Measurements from ENCODE around the gene TGFBR1.

Gene TGFBR1

DNA sequence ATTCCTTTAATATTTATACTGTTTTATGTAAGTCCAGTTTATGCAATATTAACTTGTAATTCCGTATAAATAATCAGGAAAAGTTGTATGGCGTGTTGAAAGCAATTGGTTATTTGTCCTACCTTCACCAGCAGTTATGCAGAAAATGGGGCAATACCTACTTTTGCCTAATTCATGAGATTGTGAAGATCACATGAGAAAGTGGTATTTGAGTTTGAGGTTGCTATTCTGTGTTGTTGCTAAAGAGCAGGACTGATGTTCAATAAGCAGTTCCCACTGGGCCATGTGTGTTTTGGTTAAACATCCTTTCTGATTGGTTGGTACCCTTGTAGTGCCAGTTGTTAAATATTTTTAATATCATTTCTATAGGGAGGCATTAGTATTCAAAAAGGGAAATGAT is 3.2 kb downstream of the TGFBR1 start:
- Histone ChIP-seq H3K27me3 (peaks cover 0 to 34% (median 10%) of the 10 kb centered on the region in 11 experiments; a peak in 13 of 22 replicates), H3K27ac (peak overlapping the region; percentile 57 to 99 (median 96); a peak in 19 of 22 replicates), H3K4me3 (peak overlapping the region in 6 of 10 experiments; percentile 80 to 97 (median 93); a peak in 11 of 20 replicates), H4K20me1 (peaks cover 13 to 77% (median 36%) of the 10 kb centered on the region in 11 experiments; a peak in 17 of 22 replicates), H3K4me2 (peak overlapping the region; percentile 83 to 98 (median 89); a peak in 21 of 22 replicates), H3K36me3 (peaks cover 0 to 34% (median 10%) of the 10 kb centered on the region in 11 experiments; a peak in 9 of 22 replicates), H3K9ac (peak overlapping the region in 8 of 11 experiments; percentile 35 to 99 (median 98); a peak in 11 of 22 replicates), H3K9me3 (replicated peaks in 1 of 11) (no peaks in the 10 kb centered on the region; a peak in 1 of 22 replicates), H3K4me1 (peaks cover 59 to 83% (median 83%) of the 10 kb centered on the region in 10 experiments)
- TF ChIP-seq Cebpa-rat (IDR thresholded peaks at IDR 0.05) = no peak

DNA sequence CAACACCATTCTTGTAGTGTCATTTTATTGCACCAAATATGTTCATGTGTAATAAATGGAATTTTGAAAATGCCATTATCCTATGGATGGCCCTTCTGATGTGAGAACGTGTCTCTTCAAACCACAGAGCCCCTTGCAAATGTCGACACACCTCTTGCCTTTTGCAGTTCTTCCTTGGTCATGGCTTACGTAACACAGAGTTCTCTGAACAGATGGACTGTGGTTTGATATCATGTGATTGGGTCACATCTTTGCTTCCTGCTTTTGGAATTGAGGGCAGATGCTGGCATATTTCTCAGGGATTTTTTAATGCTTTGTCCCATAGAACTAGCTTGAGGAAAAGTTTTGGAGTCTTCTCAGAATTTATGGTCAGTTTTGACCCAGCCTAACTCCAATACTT is 4.6 kb downstream of the TGFBR1 start:
- Histone ChIP-seq H4K20me1 (peaks cover 25 to 91% (median 50%) of the 10 kb centered on the region in 11 experiments; a peak in 21 of 22 replicates), H3K4me3 (peak overlapping the region in 7 of 10 experiments; percentile 1 to 95 (median 91); a peak in 8 of 20 replicates), H3K4me1 (peaks cover 54 to 85% (median 75%) of the 10 kb centered on the region in 10 experiments), H3K4me2 (peak overlapping the region; percentile 30 to 98 (median 89)), H3K36me3 (peaks cover 0 to 44% (median 11%) of the 10 kb centered on the region in 11 experiments; a peak in 9 of 22 replicates), H3K9me3 (replicated peaks in 1 of 11) (no peaks in the 10 kb centered on the region; a peak in 1 of 22 replicates), H3K9ac (peak overlapping the region in 7 of 11 experiments; percentile 35 to 99 (median 99); a peak in 11 of 22 replicates), H3K27ac (peak overlapping the region; percentile 57 to 99 (median 96); a peak in 20 of 22 replicates), H3K27me3 (peaks cover 0 to 20% (median 4%) of the 10 kb centered on the region in 11 experiments; a peak in 10 of 22 replicates)
- TF ChIP-seq Cebpa-rat (IDR thresholded peaks at IDR 0.05) = peak; percentile 26 to 96 (median 87); a peak in 18 of 22 replicates

DNA sequence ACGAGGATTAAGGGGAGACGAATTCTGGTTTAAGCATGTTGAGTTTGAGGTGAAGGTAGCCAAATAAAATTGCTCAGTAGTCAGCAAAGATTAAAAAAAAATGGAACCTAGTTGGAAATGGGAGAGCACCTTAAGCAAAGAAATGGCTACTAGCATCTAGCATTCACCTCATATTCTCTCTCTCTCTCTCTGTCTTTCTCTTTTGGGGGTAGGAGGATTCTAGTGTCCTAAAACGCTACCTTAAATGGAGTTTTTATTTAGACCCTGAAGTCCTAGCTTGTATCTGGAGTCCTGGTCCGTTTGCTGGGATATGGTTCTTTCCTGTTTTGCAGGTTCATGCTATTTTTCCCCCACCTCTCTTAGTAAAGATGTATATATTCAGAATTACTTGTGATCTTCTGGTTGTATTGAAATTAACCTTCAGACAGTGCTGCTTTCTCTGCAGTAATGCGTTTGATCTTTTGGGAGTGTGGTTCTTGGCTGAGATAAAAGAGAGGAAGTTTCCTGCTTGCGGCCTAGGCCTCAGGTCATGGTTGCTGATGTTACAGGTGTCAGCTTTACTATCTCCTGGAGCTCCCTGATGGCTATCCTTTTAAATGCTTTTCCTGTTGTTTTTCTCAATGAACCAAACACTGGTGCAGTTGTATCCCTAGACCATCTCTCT is 8.0 kb downstream of the TGFBR1 start:
- Histone ChIP-seq H3K36me3 (peaks cover 0 to 48% (median 12%) of the 10 kb centered on the region in 11 experiments; a peak in 10 of 22 replicates), H3K9ac (no peak overlapping the region), H3K27ac (peak overlapping the region in 4 of 11 experiments; percentile 56 to 98 (median 90); a peak in 5 of 22 replicates), H3K27me3 (no peaks in the 10 kb centered on the region), H3K4me1 (peaks cover 34 to 94% (median 65%) of the 10 kb centered on the region in 10 experiments), H4K20me1 (peaks cover 46 to 98% (median 63%) of the 10 kb centered on the region in 11 experiments; a peak in 21 of 22 replicates), H3K4me2 (peak overlapping the region; percentile 22 to 98 (median 87); a peak in 21 of 22 replicates), H3K9me3 (replicated peaks in 1 of 11) (no peaks in the 10 kb centered on the region; a peak in 1 of 22 replicates), H3K4me3 (no peak overlapping the region)
- no peak for TF ChIP-seq Cebpa-rat (IDR thresholded peaks at IDR 0.05)

DNA sequence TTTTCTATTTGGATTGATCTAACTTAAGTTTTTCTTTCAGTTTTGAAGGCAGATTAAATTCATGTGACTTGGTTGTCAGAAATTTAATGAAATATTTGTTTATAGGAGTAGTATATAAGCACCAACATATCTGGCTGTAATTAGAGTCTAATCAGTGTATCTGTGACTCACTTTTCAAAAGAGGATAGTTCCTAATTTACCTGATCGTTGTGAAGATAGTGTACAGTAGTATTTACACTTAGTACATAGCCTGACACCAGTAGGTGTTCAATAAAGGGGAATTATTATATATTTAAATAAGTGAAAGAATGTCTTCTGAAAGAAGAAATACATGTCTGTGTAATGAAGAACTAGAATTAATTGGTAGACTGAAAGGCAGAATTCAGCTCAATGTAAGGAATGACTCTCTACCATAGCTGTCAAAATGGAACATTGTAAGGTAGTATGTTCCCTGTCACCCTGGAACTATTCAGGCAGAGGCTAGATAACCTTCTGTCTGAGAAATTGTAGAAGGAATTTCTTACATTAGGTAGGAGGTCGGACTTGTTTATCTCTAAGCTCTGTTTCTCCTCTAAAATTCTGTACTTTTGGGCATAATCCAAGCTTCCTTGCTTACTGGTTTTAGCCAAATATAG is 8.6 kb downstream of the TGFBR1 start:
- Histone ChIP-seq H3K4me3 (no peak overlapping the region), H3K4me1 (peaks cover 33 to 93% (median 64%) of the 10 kb centered on the region in 10 experiments), H3K36me3 (peaks cover 0 to 48% (median 12%) of the 10 kb centered on the region in 11 experiments; a peak in 10 of 22 replicates), H3K27ac (peak overlapping the region in 1 of 11 experiments; percentile 7; a peak in 1 of 22 replicates), H3K4me2 (peak overlapping the region in 10 of 11 experiments; percentile 11 to 98 (median 88); a peak in 16 of 22 replicates), H3K27me3 (no peaks in the 10 kb centered on the region), H3K9ac (no peak overlapping the region), H4K20me1 (peaks cover 47 to 98% (median 68%) of the 10 kb centered on the region in 11 experiments; a peak in 21 of 22 replicates), H3K9me3 (replicated peaks in 1 of 11) (no peaks in the 10 kb centered on the region; a peak in 1 of 22 replicates)
- TF ChIP-seq Cebpa-rat (IDR thresholded peaks at IDR 0.05) = no peak

DNA sequence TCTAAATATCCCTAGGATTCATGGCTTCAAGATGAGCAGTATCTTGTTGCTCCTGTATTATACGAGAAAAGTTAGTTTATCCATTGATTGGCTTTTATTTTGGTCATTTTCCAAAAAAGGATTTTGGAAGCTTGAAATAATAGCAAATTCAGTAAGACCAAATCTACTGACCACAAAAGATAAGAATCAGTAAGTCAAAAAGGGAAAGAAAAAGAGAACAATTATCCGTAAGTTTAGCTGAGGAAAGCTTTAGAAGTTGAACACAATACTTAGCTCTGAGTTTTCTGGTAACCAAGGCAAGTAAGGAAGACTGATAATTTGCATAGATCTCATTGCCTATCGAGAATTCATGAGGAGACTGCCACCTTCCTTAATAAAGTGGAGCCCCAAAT is 9.1 kb downstream of the TGFBR1 start:
- H3K27me3 ChIP-seq = no peaks in the 10 kb centered on the region
- no peak overlapping the region for H3K9ac ChIP-seq
- no peaks in the 10 kb centered on the region; a peak in 1 of 22 replicates for H3K9me3 ChIP-seq (replicated peaks in 1 of 11)
- H3K4me2 ChIP-seq = peak overlapping the region in 6 of 11 experiments; percentile 1 to 98 (median 64); a peak in 8 of 22 replicates
- H3K27ac ChIP-seq = no peak overlapping the region; a peak in 1 of 22 replicates
- TF ChIP-seq Cebpa-rat (IDR thresholded peaks at IDR 0.05) = no peak
- H3K4me1 ChIP-seq = peaks cover 37 to 93% (median 64%) of the 10 kb centered on the region in 10 experiments
- H4K20me1 ChIP-seq = peaks cover 53 to 98% (median 73%) of the 10 kb centered on the region in 11 experiments; a peak in 21 of 22 replicates
- H3K4me3 ChIP-seq = no peak overlapping the region
- H3K36me3 ChIP-seq = peaks cover 0 to 48% (median 12%) of the 10 kb centered on the region in 11 experiments; a peak in 10 of 22 replicates

DNA sequence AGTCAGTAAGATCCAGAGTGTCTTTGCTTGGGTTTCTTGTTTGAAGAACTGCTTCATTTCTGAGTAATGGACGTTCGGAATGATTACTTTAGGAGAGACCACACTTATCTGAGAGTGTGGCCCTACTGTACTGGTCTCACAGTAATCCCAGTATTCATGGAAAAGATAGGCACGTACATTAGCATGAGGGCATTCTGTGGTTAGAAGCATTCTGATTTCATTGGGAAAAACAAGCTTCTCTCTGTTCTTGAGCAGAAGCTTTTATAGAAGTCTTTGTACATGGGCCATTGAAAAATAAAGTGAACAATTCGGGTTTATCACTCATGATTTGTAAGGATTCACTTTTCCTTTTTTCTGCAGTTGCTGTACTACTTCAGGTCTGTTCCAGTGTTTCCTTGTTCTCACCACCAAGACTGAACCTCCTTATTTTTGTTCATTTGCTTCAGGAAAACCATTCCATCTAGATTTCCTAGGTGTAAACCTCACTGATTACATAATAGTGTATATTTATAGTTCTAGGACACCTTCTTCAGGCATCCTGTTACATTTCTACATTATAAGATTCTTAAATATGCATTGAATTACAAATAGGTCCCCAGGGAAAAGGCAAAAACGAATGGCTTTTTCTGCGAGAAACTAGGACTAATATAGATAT is 10.1 kb downstream of the TGFBR1 start:
- TF ChIP-seq Cebpa-rat (IDR thresholded peaks at IDR 0.05) = no peak
- Histone ChIP-seq H3K4me1 (peaks cover 38 to 93% (median 64%) of the 10 kb centered on the region in 10 experiments), H4K20me1 (peaks cover 60 to 100% (median 82%) of the 10 kb centered on the region in 11 experiments), H3K4me2 (peak overlapping the region in 6 of 11 experiments; percentile 1 to 98 (median 64); a peak in 8 of 22 replicates), H3K27ac (no peak overlapping the region; a peak in 1 of 22 replicates), H3K9ac (no peak overlapping the region), H3K36me3 (peaks cover 0 to 45% (median 10%) of the 10 kb centered on the region in 11 experiments; a peak in 10 of 22 replicates), H3K27me3 (no peaks in the 10 kb centered on the region), H3K4me3 (no peak overlapping the region), H3K9me3 (replicated peaks in 1 of 11) (no peaks in the 10 kb centered on the region; a peak in 1 of 22 replicates)

DNA sequence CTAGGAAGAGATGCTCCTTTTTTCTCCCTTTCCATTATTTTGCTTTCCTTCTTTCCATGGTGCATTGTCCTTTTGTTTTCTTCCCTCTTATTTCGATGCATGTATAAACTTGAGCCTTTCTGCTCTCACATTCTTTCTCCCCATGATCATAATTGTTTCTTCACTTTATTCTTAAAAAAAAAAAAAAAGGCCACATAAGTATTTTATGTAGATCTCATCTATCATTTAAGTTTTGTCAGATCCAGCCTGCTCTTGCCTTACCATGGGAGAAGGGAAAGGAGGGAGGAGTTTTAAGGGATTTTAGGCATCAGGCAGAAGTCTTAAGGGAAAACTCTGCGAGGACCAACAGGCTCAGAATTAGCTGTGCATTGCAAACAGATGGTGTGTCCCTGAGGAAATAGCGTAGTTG is 11.1 kb downstream of the TGFBR1 start:
- H3K27me3 ChIP-seq = no peaks in the 10 kb centered on the region
- peaks cover 46 to 93% (median 64%) of the 10 kb centered on the region in 10 experiments for H3K4me1 ChIP-seq
- no peak overlapping the region for H3K9ac ChIP-seq
- no peaks in the 10 kb centered on the region; a peak in 1 of 22 replicates for H3K9me3 ChIP-seq (replicated peaks in 1 of 11)
- peaks cover 0 to 42% (median 5%) of the 10 kb centered on the region in 11 experiments; a peak in 8 of 22 replicates for H3K36me3 ChIP-seq
- H3K4me2 ChIP-seq = peak overlapping the region in 4 of 11 experiments; percentile 4 to 39 (median 9); a peak in 3 of 22 replicates
- no peak overlapping the region for H3K27ac ChIP-seq
- no peak for TF ChIP-seq Cebpa-rat (IDR thresholded peaks at IDR 0.05)
- peaks cover 66 to 100% (median 92%) of the 10 kb centered on the region in 11 experiments for H4K20me1 ChIP-seq
- no peak overlapping the region for H3K4me3 ChIP-seq

All from BLaER1 treated with 17β-estradiol and CSF1 and Interleukin-3, amounts not matched to agents 10 nM and 100 nM (cell line).